GM21360 (cell line): ENCODE results near the gene NME7.
A peak's percentile ranks its signal among the peaks of the same experiment; 100 is the strongest.
"Not testable (repeated sequence)": the region's sequence is repeated elsewhere in the genome, so short reads cannot be mapped to it uniquely, and the experiment has no call there.

Experiments used
- ATAC-seq: cut with Tn5 transposase; IDR thresholded peaks from one replicate; pipeline ENCODE4 v1.9.1; 2021; ENCODE audit warnings: mild to moderate bottlenecking, moderate library complexity; ENCODE audit not compliant: unreplicated experiment

Gene NME7

DNA sequence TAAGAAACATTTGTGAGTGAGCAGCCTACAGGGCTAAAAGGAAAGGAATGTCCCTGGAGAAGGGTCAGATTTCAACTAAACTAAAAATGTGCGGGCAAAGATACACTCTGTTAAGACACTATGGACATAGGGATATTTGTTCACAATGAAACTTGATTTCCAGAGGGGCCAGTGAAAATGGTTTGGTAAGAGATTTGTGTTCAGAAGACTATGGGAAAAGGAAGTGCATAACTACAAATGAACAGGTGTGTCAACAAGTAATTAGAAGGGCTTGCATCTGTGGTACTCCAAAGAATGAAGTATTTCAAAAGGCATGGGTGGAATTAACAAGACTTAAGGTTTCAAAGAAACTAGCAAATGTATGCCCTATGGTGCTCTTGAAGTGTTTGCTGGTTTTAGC is 60.4 kb downstream of the NME7 start:
- no peak for ATAC-seq

DNA sequence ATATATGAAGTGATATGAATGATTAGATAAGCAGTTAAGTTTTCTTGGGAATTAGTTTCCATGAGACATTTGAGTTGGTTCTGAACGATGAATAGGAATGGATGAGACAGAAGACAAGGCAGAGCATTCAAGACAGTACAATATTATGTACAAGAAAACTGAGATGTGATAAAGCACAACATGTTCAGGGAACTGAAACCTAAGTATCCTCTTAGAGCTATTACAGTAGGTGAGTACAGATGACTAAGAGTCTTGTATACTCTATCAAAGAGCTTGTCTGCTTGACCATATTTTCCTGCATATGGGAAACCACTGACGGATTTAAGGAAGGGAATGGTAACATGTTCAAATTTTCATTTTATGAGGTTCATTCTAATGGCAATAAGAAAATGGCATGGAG is 61.6 kb downstream of the NME7 start:
- ATAC-seq, result no peak

GRCh38 chr1:169305356-169305755 is 62.2 kb downstream of the NME7 start:
- ATAC-seq, result no peak

GRCh38 chr1:169300854-169301253 is 66.7 kb downstream of the NME7 start:
- ATAC-seq, result no peak

DNA sequence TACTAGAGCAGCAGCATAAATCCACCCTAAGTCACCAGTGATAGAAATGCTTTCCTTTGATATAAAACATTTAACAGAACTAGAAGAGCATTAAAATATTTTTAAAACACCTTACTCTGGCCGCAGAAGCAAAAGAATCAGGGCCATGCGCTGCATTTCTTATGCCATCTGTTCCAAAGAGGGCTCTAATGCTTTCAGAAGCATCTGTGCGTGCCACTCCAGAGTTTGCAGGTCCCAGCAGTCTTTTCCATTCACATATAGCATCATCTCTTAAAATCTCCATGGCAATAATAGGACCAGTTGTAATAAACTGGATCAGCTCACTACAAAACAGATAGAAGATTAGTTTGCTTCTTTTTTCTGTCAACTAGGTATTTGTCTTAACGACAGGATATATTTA is 69.2 kb downstream of the NME7 start:
- ATAC-seq, result no peak

DNA sequence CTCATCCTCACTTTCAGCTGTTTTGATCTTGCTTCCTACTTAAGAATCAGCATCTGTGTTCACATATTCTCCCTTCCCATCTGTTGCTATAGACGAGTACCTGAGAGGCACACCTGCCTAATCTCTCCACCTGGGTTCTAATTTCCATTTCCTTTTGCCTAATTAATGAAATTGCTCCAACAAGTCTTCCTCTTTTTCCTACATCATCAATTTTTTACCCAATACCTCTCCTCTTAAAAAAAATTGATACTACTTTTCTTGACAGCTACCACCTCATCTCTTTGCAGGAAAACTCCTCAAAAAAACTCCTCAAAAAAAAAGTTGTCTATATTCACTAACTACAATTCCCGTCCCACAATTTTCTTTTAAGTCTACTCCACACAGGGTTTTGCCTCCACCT is 71.8 kb downstream of the NME7 start:
- ATAC-seq, result no peak

GRCh38 chr1:169295425-169295824 is 72.2 kb downstream of the NME7 start:
- no peak for ATAC-seq

DNA sequence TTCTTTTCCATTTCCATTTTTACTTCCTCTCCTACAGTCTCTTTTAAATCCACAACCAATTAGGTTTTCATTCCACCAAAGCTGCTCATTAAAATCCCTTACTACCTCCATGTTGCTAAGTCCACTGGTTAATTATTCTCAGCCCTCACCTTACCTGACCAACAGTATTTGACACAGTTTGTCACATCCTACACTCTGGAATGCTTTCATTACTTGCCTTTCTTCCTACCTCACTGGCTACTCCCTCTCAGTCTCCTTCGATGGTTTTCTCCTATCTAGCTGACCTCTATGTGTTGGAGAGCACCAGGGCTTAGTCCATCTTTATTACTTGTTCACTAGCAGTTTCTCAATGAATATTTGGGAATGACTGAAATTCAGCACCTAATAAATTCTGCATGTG is 78.6 kb downstream of the NME7 start:
- ATAC-seq, result no peak

- ATAC-seq, result no peak
These were observed 79.6 kb downstream of the NME7 start for GRCh38 chr1:169288011-169288414.

GRCh38 chr1:169287280-169287679 is 80.3 kb downstream of the NME7 start:
- ATAC-seq, result no peak

DNA sequence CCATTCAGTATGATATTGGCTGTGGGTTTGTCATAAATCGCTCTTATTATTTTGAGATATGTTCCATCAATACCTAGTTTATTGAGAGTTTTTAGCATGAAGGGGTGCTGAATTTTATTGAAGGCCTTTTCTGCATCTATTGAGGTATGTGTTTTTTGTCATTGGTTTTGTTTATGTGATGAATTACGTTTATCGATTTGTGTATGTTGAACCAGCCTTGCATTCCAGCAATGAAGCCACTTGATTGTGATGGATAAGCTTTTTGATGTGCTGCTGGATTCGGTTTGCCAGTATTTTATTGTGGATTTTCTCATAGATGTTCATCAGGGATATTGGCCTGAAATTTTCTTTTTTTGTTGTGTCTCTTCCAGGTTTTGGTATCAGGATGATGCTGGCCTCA is 86.0 kb downstream of the NME7 start:
- ATAC-seq, result not testable (repeated sequence)

- peak; percentile 84 for ATAC-seq
These were observed 96.5 kb downstream of the NME7 start for GRCh38 chr1:169271098-169271497.

DNA sequence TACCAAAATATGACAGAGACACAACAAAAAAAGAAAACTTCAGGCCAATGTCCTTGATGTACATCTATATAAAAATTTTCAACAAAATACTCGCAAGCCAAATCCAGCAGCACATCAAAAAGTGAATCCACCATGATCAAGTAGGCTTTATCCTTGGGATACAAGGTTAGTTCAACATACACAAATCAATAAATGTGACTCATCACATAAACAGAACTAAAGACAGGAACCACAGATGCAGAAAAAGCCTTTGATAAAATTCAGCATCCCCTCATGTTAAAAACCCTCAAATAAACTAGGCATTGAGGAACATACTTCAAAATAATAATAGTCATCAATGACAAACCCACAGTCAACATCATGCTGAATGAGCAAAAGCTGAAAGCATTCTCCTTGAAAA is 101.5 kb downstream of the NME7 start:
- no peak for ATAC-seq

DNA sequence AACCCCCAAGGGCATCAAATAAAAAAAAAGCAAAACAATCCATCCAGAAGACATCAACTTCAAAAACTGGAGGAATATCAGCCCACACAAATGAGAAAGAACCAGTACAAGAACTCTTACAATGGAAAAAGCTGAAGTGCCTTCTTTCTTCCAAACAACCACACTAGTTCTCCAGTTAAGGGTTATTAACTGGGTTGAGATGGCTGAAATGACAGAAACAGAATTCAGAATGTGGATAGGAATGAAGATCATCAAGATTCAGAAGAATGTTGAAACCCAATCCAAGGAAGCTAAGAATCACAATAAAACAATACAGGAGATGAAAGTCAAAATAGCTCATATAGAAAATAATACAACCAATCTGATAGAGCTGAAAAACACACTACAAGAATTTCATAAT is 104.5 kb downstream of the NME7 start:
- ATAC-seq, result no peak

- ATAC-seq, result no peak
These were observed 105.7 kb downstream of the NME7 start for GRCh38 chr1:169261884-169262283.

GRCh38 chr1:169260478-169261151 is 107.0 kb downstream of the NME7 start:
- ATAC-seq, result no peak

GRCh38 chr1:169259816-169260215 is 107.8 kb downstream of the NME7 start:
- no peak for ATAC-seq

- ATAC-seq, result no peak
These were observed 116.8 kb downstream of the NME7 start for GRCh38 chr1:169250795-169251194.

- no peak for ATAC-seq
These were observed 117.6 kb downstream of the NME7 start for GRCh38 chr1:169250022-169250421.

DNA sequence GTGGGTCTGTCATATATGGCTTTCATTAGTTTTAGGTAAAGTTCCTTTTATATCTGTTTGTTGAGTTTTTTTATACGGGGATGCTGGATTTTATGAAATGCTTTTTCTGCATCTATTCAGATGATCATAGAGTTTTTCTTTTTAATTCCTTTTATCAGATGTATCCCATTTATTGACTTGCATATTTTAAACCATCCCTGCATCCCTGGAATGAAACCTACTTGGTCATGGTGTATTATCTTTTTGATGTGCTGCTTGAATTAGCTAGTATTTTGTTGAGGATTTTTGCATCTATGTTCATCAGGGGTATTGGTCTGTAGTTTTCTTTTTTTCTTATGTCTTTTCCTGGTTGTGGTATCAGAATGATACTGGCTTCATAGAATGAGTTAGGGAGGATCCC is 118.0 kb downstream of the NME7 start:
- no peak for ATAC-seq

GRCh38 chr1:169245706-169246105 is 121.9 kb downstream of the NME7 start:
- ATAC-seq, result no peak

DNA sequence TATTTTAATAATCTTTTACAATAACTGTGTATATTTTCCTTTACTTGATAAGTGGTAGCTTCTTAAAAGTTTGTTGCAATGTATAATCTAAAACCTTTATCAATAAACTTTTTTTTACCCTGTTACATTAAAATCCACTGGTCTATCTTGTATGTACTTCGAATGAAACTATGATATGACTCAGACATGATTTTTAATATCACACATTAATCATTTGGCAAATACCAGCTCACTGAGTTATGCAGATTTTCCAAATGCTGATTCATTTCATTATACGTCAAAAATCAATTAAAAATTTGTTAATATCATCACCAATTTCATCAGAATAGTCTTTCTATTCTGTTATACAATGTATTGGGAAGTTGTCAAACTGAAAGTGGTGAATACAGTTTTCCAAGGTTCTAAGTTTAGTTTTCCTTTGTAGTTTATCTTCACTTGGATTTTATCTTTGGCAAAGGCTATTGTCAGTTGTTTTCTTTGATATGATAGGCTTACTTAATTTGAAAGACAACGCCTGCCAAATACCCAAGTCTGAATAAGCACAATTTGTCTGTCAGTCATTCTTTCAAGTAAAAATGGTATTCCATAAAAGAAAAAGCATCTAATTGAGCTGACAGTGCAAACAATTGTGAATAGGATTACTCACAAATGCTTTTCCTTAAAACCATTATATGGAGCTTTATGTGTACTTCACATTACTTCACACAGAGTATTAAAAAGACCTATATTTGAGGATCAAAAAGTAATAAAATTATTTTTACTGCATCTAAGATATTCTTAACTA is 127.0 kb downstream of the NME7 start:
- no peak for ATAC-seq

DNA sequence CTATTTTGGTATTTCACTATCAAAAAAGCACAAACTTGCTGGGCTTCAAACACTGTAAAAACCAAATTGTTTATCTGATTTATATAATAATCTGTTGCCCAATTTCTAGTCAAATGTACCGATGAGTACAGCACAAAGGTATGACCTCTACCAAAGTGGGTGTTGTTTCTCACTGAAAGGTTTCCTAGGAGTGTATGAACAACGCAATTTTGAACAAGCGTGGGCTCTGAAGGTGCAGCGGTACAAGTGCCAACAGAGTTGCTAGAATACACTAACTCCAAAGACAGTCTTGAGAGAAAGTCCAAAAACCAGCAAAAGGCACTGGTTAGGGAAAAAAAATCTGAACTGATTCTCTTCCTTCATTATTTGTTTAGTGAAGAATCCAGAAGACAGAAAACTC is 130.7 kb downstream of the NME7 start:
- no peak for ATAC-seq
